ENCODE results near the gene KCNJ1. TPM values are rescaled to one million over a fixed set of nuclear protein-coding genes. Genes with fewer than 3 reads are reported as not detected.

The KCNJ1 gene
- total and polyA plus RNA-seq, 2 of the 8 experiments (the other 6 are each of a cell fraction or from before 2014, with no cell fraction given), result 0.17 to 0.23 TPM

DNA sequence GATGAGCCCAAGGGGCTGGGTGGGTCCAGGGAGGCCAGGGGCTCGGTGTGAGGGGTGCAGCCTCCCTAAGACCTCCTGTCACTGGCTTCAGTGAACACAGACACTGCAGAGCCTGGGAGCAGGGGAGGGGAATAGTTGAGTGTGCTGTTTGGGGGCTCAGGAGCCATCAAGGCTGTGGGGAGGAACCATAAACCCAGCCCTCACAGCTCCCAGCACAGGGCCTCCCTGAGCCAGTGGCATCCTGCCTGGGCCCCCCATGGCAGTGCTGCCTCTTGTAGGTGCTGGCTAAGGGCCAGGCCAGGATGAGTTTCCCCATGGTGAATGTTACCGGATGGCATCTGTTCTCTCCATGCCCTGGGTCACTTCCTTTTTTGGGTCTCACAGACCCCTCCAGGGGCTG lies 49.6 kb upstream of the KCNJ1 start:
- Histone ChIP-seq H2BK15ac (ENCODE audit: low read length) (no peak overlapping the region), H3K27me3 (replicated peaks in 1 of 4; ENCODE audit: control insufficient read depth in 3 of 4, extremely low read depth in 1 of 4, insufficient read depth in 3 of 4, low read length in 3 of 4) (peaks cover 0 to 3% (median under 1%) of the 10 kb centered on the region in 4 experiments; a peak in 2 of 7 replicates), H2BK20ac (ENCODE audit: low read length) (no peak overlapping the region), H2AFZ (ENCODE audit: low read length) (no peak overlapping the region), H3K18ac (ENCODE audit: extremely low read depth, low read length) (no peak overlapping the region), H3K23ac (ENCODE audit: insufficient read length) (no peak overlapping the region), H3K9me3 (ENCODE audit: insufficient read depth in 2 of 2, low read depth in 1 of 2, low read length in 1 of 2) (0 out of 4 replicates have a peak, but pooled peaks cover 0 to 2% of the 10 kb centered on the region in 2 experiments), H4K20me1 (replicated peaks in 1 of 2; ENCODE audit: control insufficient read depth in 1 of 2, insufficient read depth in 2 of 2, low read length in 2 of 2) (no peaks in the 10 kb centered on the region), H3K14ac (ENCODE audit: insufficient read length) (no peak overlapping the region), H4K5ac (ENCODE audit: insufficient read length, low read depth, low read length) (no peak overlapping the region), H3K56ac (replicated peaks; ENCODE audit: insufficient read length, low read depth, low read length) (no peak overlapping the region), H3K4me1 (replicated peaks in 1 of 4; ENCODE audit: control insufficient read depth in 3 of 4, insufficient read depth in 4 of 4, low read length in 3 of 4) (no peaks in the 10 kb centered on the region; a peak in 1 of 7 replicates), H2BK12ac (ENCODE audit: low read depth, low read length) (no peak overlapping the region), H3K4ac (replicated peaks; ENCODE audit: insufficient read length, low read depth, low read length) (no peak overlapping the region), H3K23me2 (ENCODE audit: low read depth, low read length) (peaks cover 9% of the 10 kb centered on the region; the same call in 1 of the 2 replicates), H2BK120ac (replicated peaks; ENCODE audit: low read depth, low read length) (no peak overlapping the region), H4K8ac (ENCODE audit: extremely low read depth, insufficient read depth, low read length) (no peak overlapping the region), H3K4me3 (ENCODE audit: extremely low read depth in 1 of 4, insufficient read depth in 2 of 4, low read depth in 3 of 4, low read length in 4 of 4) (no peak overlapping the region), H2AK5ac (ENCODE audit: low read depth, low read length) (no peak overlapping the region), H3K4me2 (ENCODE audit: insufficient read depth in 1 of 2, low read depth in 2 of 2, low read length in 2 of 2) (no peak overlapping the region), H3K27ac (ENCODE audit: low read depth, low read length) (no peak overlapping the region), H4K91ac (replicated peaks; ENCODE audit: insufficient read length, low read length) (no peak overlapping the region), H3K79me1 (ENCODE audit: low read depth, low read length) (no peaks in the 10 kb centered on the region), H3K9ac (replicated peaks in 1 of 4; ENCODE audit: extremely low read depth in 1 of 4, low read depth in 3 of 4, low read length in 3 of 4) (no peak overlapping the region), H3K36me3 (ENCODE audit: control insufficient read depth in 2 of 4, insufficient read depth in 4 of 4, low read length in 3 of 4) (no peaks in the 10 kb centered on the region), H3K79me2 (ENCODE audit: control insufficient read depth in 1 of 2, insufficient read depth in 2 of 2, low read length in 2 of 2) (no peaks in the 10 kb centered on the region), H2BK5ac (ENCODE audit: low read depth, low read length) (no peak overlapping the region)
- WGBS, 2 experiments (ENCODE audit: extremely low coverage in 1 of 2, insufficient coverage in 1 of 2, insufficient read length in 1 of 2, insufficient replicate concordance in 2 of 2, low coverage in 1 of 2, low lambda C conversion rate in 2 of 2, missing lambda C conversion rate in 1 of 2), result 94% methylated on average over 2 of the region's 2 CpGs; no CpG with 5 or more reads in 1 of the 2 experiments
- CTCF ChIA-PET (ENCODE audit: partially characterized antibody), result interaction anchor here (1.0 to 4.8 kb wide), 5 partner anchors 8 to 31 kb away, joined by 3 to 23 read pairs (median 4); no protein-coding TSS in a partner anchor
- FAIRE-seq (no peak), DNase-seq (ENCODE audit: low read depth in 1 of 2, low spot score in 2 of 2) (no peak)
- POLR2A ChIA-PET (ENCODE audit: partially characterized antibody), result no interaction called here
- TF ChIP-seq RAD21 (IDR thresholded peaks at IDR 0.05 in 1 of 2, conservative IDR thresholded peaks at IDR 0.05 in 1 of 2; ENCODE audit: low read depth in 2 of 2, low read length in 2 of 2), result no peak
- no peak for TF ChIP-seq SAP30 (IDR thresholded peaks at IDR 0.05; ENCODE audit: insufficient read depth, insufficient replicate concordance, low read length)
- TF ChIP-seq EP300 (IDR thresholded peaks at IDR 0.05; ENCODE audit: borderline replicate concordance in 1 of 2, low read depth in 2 of 2, low read length in 2 of 2), result no peak
- no peak for TF ChIP-seq CBX5 (IDR thresholded peaks at IDR 0.05; ENCODE audit: low read depth, low read length)
- TF ChIP-seq KDM4A (IDR thresholded peaks at IDR 0.05; ENCODE audit: low read depth, low read length, severe bottlenecking), result no peak
- no peak for TF ChIP-seq POLR2AphosphoS5 (IDR thresholded peaks at IDR 0.05; ENCODE audit: low read depth, low read length)
- no peak for TF ChIP-seq BCL11A (IDR thresholded peaks at IDR 0.05; ENCODE audit: low read depth in 2 of 2, low read length in 2 of 2)
- TF ChIP-seq GABPA (IDR thresholded peaks at IDR 0.05; ENCODE audit: borderline replicate concordance, insufficient read depth, low read length), result no peak
- TF ChIP-seq CHD1 (IDR thresholded peaks at IDR 0.05; ENCODE audit: low read depth, low read length), result no peak
- TF ChIP-seq SIN3A (conservative IDR thresholded peaks at IDR 0.05 in 1 of 2, IDR thresholded peaks at IDR 0.05 in 1 of 2; ENCODE audit: low read depth in 1 of 2, low read length in 2 of 2), result no peak
- TF ChIP-seq RNF2 (IDR thresholded peaks at IDR 0.05; ENCODE audit: borderline replicate concordance, low read depth, low read length, missing control alignments, poor library complexity, severe bottlenecking), result no peak

All from H1 (cell line).